ENCODE results near the gene S1PR3.

The S1PR3 gene

GRCh38 chr9:88952976-88953375 is 38.3 kb upstream of the S1PR3 start:
- Histone ChIP-seq H3K27ac (ENCODE audit: low read length) (no peak overlapping the region), H3K27me3 (ENCODE audit: control insufficient read depth, insufficient read depth, low read length) (no peaks in the 10 kb centered on the region), H3K9me3 (ENCODE audit: control insufficient read depth, low read depth, low read length) (no peaks in the 10 kb centered on the region), H3K9ac (ENCODE audit: low read length) (no peak overlapping the region), H3K4me3 (ENCODE audit: low read length) (no peak overlapping the region), H3K36me3 (ENCODE audit: control insufficient read depth, low read depth, low read length) (no peaks in the 10 kb centered on the region), H3K4me1 (ENCODE audit: control insufficient read depth, low read depth, low read length) (peaks cover 4% of the 10 kb centered on the region)

DNA sequence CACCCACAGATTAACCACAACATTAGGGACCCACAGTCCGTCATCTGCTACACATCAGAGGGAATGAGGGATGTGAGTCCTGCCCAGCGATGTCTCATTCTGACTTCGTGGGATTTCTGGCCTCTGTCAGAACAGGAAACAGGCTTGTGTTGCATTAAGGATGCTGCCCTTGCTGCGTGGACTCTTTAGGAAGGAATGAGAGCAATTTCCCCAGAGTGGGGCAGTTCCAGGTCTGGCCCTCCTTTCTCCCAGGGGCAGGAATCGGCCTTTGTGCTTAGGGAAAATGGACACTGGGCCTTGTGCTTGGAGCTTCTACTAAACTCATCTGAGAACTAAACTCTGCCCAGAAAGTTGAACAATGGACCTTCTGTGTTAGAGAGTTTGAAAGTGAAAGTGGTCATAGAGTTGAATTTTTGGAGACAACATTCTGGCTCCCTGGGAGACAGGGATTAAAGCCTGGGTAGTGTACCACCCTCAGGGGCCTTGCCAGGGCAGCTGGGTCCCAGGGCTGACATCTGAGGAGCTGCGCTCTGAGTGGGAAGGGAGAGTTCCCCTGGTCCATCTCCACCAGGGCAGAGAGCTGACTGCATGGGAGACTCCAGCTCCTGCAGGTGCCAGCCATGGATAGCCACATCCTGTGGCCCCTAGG is 37.8 kb upstream of the S1PR3 start:
- Histone ChIP-seq H3K36me3 (ENCODE audit: control insufficient read depth, low read depth, low read length) (no peaks in the 10 kb centered on the region), H3K4me1 (ENCODE audit: control insufficient read depth, low read depth, low read length) (peaks cover 4% of the 10 kb centered on the region), H3K4me3 (ENCODE audit: low read length) (no peak overlapping the region), H3K9ac (ENCODE audit: low read length) (no peak overlapping the region), H3K27me3 (ENCODE audit: control insufficient read depth, insufficient read depth, low read length) (no peaks in the 10 kb centered on the region), H3K27ac (ENCODE audit: low read length) (no peak overlapping the region), H3K9me3 (ENCODE audit: control insufficient read depth, low read depth, low read length) (no peaks in the 10 kb centered on the region)

- Histone ChIP-seq H3K27ac (ENCODE audit: low read length) (no peak overlapping the region), H3K4me1 (ENCODE audit: control insufficient read depth, low read depth, low read length) (peaks cover 4% of the 10 kb centered on the region), H3K4me3 (ENCODE audit: low read length) (no peak overlapping the region), H3K36me3 (ENCODE audit: control insufficient read depth, low read depth, low read length) (no peaks in the 10 kb centered on the region), H3K9me3 (ENCODE audit: control insufficient read depth, low read depth, low read length) (no peaks in the 10 kb centered on the region), H3K9ac (ENCODE audit: low read length) (no peak overlapping the region), H3K27me3 (ENCODE audit: control insufficient read depth, insufficient read depth, low read length) (no peaks in the 10 kb centered on the region)
These were observed 37.2 kb upstream of the S1PR3 start for GRCh38 chr9:88954066-88954465.

GRCh38 chr9:88957526-88957925 is 33.7 kb upstream of the S1PR3 start:
- no peaks in the 10 kb centered on the region for H3K36me3 ChIP-seq (ENCODE audit: control insufficient read depth, low read depth, low read length)

GRCh38 chr9:88959727-88960469 is 31.4 kb upstream of the S1PR3 start:
- no peak overlapping the region for H3K27ac ChIP-seq (ENCODE audit: low read length)
- no peak overlapping the region for H3K9ac ChIP-seq (ENCODE audit: low read length)
- H3K4me3 ChIP-seq (ENCODE audit: low read length), result no peak overlapping the region
- no peaks in the 10 kb centered on the region for H3K36me3 ChIP-seq (ENCODE audit: control insufficient read depth, low read depth, low read length)
- no peaks in the 10 kb centered on the region for H3K9me3 ChIP-seq (ENCODE audit: control insufficient read depth, low read depth, low read length)
- H3K4me1 ChIP-seq (ENCODE audit: control insufficient read depth, low read depth, low read length), result no peaks in the 10 kb centered on the region
- no peaks in the 10 kb centered on the region for H3K27me3 ChIP-seq (ENCODE audit: control insufficient read depth, insufficient read depth, low read length)

More at GRCh38 chr9:88957526-88957925, 33.7 kb upstream of the S1PR3 start:
- H3K4me3 ChIP-seq (ENCODE audit: low read length), result no peak overlapping the region
- no peak overlapping the region for H3K27ac ChIP-seq (ENCODE audit: low read length)
- no peaks in the 10 kb centered on the region for H3K4me1 ChIP-seq (ENCODE audit: control insufficient read depth, low read depth, low read length)
- H3K27me3 ChIP-seq (ENCODE audit: control insufficient read depth, insufficient read depth, low read length), result no peaks in the 10 kb centered on the region
- H3K9ac ChIP-seq (ENCODE audit: low read length), result no peak overlapping the region
- no peaks in the 10 kb centered on the region for H3K9me3 ChIP-seq (ENCODE audit: control insufficient read depth, low read depth, low read length)

GRCh38 chr9:88960632-88961031 is 30.6 kb upstream of the S1PR3 start:
- Histone ChIP-seq H3K4me3 (ENCODE audit: low read length) (no peak overlapping the region), H3K9ac (ENCODE audit: low read length) (no peak overlapping the region)

DNA sequence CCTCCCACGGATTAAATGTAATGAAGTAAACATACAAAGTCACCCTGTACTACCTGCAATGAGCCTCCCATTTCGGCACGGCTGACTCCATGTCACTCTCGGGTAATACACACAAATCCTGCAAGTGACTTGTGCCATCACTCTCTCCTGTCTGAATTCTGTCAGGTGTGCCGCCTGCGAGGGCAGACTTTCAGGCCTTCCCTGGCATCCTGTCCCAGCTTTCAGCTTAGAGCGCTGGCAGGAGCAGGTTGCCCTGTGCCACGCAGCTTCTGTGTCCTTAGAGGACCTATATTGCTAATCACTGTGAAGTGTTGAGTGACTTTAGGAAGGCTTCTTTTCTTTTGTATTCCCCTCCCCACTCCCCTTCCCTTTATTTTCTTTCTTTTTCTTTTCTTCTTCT is 25.8 kb upstream of the S1PR3 start:
- Histone ChIP-seq H3K9me3 (ENCODE audit: control insufficient read depth, low read depth, low read length) (no peaks in the 10 kb centered on the region), H3K4me1 (ENCODE audit: control insufficient read depth, low read depth, low read length) (peaks cover 3% of the 10 kb centered on the region), H3K9ac (ENCODE audit: low read length) (no peak overlapping the region), H3K27ac (ENCODE audit: low read length) (no peak overlapping the region), H3K4me3 (ENCODE audit: low read length) (no peak overlapping the region), H3K27me3 (ENCODE audit: control insufficient read depth, insufficient read depth, low read length) (no peaks in the 10 kb centered on the region), H3K36me3 (ENCODE audit: control insufficient read depth, low read depth, low read length) (no peaks in the 10 kb centered on the region)

More at GRCh38 chr9:88960632-88961031, 30.6 kb upstream of the S1PR3 start:
- no peaks in the 10 kb centered on the region for H3K27me3 ChIP-seq (ENCODE audit: control insufficient read depth, insufficient read depth, low read length)
- H3K4me1 ChIP-seq (ENCODE audit: control insufficient read depth, low read depth, low read length), result no peaks in the 10 kb centered on the region
- no peak overlapping the region for H3K27ac ChIP-seq (ENCODE audit: low read length)
- no peaks in the 10 kb centered on the region for H3K36me3 ChIP-seq (ENCODE audit: control insufficient read depth, low read depth, low read length)
- H3K9me3 ChIP-seq (ENCODE audit: control insufficient read depth, low read depth, low read length), result no peaks in the 10 kb centered on the region

DNA sequence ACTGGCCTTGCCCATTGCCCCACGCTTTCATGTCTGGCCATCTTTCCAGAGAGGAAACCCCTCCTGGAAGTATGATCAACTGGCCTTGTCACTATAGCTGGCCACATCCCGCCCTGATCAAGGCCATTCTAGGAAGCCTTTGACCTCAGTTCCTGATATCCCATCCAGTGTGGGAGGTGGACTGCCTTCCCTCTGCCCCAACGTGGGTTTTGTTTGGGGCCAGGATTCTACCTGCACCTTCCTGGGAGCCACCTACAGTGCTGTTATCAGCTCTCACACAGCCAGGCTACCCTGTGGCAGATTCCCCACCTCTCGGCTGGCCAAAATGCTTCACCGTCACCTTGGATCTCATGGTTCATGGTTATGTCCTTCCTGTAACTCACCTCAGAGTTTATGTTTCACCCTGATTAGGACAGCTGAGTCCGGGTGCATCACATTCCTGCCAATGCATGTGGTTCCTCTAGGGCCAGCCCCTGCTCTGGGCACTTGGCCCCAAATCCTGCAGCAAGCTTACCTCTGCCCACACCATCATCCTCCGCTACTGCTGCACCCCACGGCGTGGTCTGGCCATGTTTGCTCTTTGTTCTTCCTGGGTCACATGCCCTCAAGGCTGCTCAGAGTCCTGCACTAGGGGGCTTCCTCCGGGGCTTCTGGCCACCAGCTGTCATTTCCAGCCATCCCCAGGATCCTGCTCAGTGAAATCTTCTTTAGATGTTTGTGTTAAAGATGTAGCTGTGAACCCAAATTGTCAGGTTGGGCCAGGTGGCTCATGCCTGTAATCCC is 24.2 kb upstream of the S1PR3 start:
- no peaks in the 10 kb centered on the region for H3K9me3 ChIP-seq (ENCODE audit: control insufficient read depth, low read depth, low read length)
- H3K9ac ChIP-seq (ENCODE audit: low read length), result no peak overlapping the region
- H3K27me3 ChIP-seq (ENCODE audit: control insufficient read depth, insufficient read depth, low read length), result no peaks in the 10 kb centered on the region
- peaks cover 3% of the 10 kb centered on the region for H3K4me1 ChIP-seq (ENCODE audit: control insufficient read depth, low read depth, low read length)
- no peaks in the 10 kb centered on the region for H3K36me3 ChIP-seq (ENCODE audit: control insufficient read depth, low read depth, low read length)
- no peak overlapping the region for H3K4me3 ChIP-seq (ENCODE audit: low read length)
- no peak overlapping the region for H3K27ac ChIP-seq (ENCODE audit: low read length)

GRCh38 chr9:88968799-88969198 is 22.5 kb upstream of the S1PR3 start:
- Histone ChIP-seq H3K4me3 (ENCODE audit: low read length) (no peak overlapping the region), H3K36me3 (ENCODE audit: control insufficient read depth, low read depth, low read length) (no peaks in the 10 kb centered on the region), H3K9me3 (ENCODE audit: control insufficient read depth, low read depth, low read length) (no peaks in the 10 kb centered on the region), H3K9ac (ENCODE audit: low read length) (no peak overlapping the region), H3K27me3 (ENCODE audit: control insufficient read depth, insufficient read depth, low read length) (no peaks in the 10 kb centered on the region), H3K27ac (ENCODE audit: low read length) (no peak overlapping the region), H3K4me1 (ENCODE audit: control insufficient read depth, low read depth, low read length) (peaks cover 3% of the 10 kb centered on the region)

DNA sequence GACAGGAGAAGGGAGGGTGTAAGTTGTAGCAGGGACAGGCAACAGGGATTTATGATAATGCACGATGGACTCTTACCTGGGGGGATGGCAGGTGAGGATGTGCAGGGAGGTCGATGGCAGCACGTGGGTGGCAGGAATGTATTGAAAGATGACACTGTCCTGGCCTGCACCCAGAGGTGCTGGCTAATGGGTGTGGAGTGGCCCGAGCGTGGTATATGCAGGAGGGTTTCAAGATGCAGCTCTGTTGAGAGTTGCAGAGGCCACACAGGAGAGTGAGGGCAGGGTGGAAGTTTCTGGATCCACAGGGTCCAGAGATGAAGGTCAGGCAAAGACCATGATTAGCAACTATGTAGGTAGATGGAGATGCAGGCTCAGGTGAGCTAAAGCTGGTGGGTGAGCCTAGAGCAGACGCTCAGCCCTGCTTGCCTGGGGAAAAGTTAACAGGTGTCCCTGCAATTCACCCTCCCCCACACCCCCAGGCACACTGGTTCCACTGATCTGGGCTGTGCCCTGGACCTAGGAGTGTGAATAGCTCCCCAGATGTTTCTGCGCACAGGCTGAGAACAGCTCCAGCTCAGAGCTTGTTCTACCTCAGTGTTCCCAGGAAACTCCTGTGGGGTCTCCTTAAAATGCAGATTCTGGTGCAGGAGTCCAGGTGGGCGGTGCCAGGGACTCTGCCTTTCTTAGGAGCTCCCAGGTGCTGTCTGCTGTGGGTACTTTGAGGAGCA is 21.5 kb upstream of the S1PR3 start:
- H3K27ac ChIP-seq (ENCODE audit: low read length), result no peak overlapping the region
- no peaks in the 10 kb centered on the region for H3K36me3 ChIP-seq (ENCODE audit: control insufficient read depth, low read depth, low read length)
- H3K27me3 ChIP-seq (ENCODE audit: control insufficient read depth, insufficient read depth, low read length), result no peaks in the 10 kb centered on the region
- H3K4me1 ChIP-seq (ENCODE audit: control insufficient read depth, low read depth, low read length), result peaks cover 3% of the 10 kb centered on the region
- H3K4me3 ChIP-seq (ENCODE audit: low read length), result no peak overlapping the region
- H3K9ac ChIP-seq (ENCODE audit: low read length), result no peak overlapping the region
- H3K9me3 ChIP-seq (ENCODE audit: control insufficient read depth, low read depth, low read length), result no peaks in the 10 kb centered on the region
